A673 (cell line): Measurements from ENCODE around the gene FNDC3B.

Source experiments
- EZH2 ChIP-seq: fragments of 200-600 bp; sonication (generic); IDR thresholded peaks from 2 replicates; pipeline ENCODE4 v1.6.1; 2017; ENCODE audit warnings: borderline replicate concordance, low read depth, mild to moderate bottlenecking, mixed read lengths, antibody characterized with exemption, low read length; ENCODE audit not compliant: poor library complexity, severe bottlenecking
- TF ChIP-seq, protein P1 (sequence below): fragments of 300-800, 200-600 bp; sonication (generic); conservative IDR thresholded peaks from 2 replicates; pipeline ENCODE4 v1.5.1; 2017; ENCODE audit warnings: low read depth, mild to moderate bottlenecking, antibody characterized with exemption, low read length, moderate library complexity, mixed read lengths

GRCh38 chr3:172415323-172415722 is 375.9 kb downstream of the FNDC3B start:
- TF ChIP-seq, protein P1, sequence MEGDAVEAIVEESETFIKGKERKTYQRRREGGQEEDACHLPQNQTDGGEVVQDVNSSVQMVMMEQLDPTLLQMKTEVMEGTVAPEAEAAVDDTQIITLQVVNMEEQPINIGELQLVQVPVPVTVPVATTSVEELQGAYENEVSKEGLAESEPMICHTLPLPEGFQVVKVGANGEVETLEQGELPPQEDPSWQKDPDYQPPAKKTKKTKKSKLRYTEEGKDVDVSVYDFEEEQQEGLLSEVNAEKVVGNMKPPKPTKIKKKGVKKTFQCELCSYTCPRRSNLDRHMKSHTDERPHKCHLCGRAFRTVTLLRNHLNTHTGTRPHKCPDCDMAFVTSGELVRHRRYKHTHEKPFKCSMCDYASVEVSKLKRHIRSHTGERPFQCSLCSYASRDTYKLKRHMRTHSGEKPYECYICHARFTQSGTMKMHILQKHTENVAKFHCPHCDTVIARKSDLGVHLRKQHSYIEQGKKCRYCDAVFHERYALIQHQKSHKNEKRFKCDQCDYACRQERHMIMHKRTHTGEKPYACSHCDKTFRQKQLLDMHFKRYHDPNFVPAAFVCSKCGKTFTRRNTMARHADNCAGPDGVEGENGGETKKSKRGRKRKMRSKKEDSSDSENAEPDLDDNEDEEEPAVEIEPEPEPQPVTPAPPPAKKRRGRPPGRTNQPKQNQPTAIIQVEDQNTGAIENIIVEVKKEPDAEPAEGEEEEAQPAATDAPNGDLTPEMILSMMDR: no peak
- no peak for TF ChIP-seq EZH2
